Keratinocyte (primary cell): Measurements from ENCODE around the gene IL17REL.

Experiments used
- CTCF ChIP-seq, 3 experiments: IDR thresholded peaks in 1 of 3; conservative IDR thresholded peaks in 1 of 3; optimal IDR thresholded peaks in 1 of 3; 2 replicates in 2 of 3; 3 replicates in 1 of 3; pipeline versions ENCODE3 to v1.5.1; 2011; ENCODE audit warnings: low read length in 3 of 3, mild to moderate bottlenecking in 3 of 3, moderate library complexity in 2 of 3, control low read depth in 1 of 3, inconsistent platforms in 1 of 3; ENCODE audit not compliant: insufficient read depth in 2 of 3; ENCODE audit errors: extremely low read depth in 1 of 3
- EZH2 ChIP-seq: IDR thresholded peaks from one replicate; pipeline ENCODE4 v1.6.1; 2012; ENCODE audit warnings: inconsistent platforms, mild to moderate bottlenecking, low read length, moderate library complexity

DNA sequence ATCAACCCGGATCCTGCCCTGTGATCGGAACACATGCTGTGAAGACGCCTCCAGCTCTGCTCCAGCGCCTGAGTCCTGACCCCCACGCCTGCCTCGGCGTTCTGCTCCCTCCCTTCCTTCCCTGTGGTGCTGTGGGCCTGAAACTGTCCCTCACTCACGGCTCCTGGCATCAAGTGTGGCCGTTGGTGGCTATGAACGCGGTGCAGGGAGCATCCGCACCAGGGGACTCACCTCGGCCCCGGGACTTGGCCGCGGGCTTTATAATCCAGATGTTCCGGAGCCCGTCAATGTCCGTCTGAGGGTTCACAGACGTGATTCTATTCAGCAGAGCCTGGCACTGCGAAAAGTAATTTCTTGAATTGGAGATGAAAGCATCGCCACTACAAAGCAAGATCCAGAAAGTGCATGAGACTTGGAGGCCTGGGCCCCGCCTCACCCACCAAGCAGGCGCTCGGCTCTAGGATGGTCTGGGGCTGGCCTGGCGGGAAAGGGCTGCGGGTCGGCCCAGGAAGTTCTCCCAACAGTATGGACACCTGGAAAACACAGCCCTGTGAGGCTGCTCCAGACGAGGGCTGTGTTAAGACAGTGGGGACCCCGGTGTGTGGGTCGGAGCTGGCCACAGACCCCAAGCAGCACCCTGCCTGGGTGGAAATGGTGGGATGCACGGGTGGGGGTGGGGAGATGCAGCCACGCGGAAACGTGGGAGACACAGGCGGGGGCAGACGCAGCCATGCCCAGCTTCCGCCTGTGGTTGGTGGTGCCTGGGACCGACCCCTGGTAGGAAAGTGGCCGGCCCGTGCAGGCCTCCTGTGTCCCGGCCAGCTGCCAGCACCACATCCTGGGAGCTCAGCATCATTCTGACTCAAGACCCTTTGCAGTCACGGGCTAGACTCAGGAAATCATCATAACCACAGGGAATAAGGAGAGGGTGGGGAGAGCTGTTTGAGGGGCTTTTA, 21.8 kb upstream of the IL17REL start:
- TF ChIP-seq CTCF (optimal IDR thresholded peaks at IDR 0.05 in 1 of 3, IDR thresholded peaks at IDR 0.05 in 1 of 3, conservative IDR thresholded peaks at IDR 0.05 in 1 of 3; ENCODE audit: extremely low read depth in 1 of 3, insufficient read depth in 2 of 3, low read length in 3 of 3) (no peak), EZH2 (no peak)
